Measurements from ENCODE around the gene UNC5A. TPM values are rescaled to one million over a fixed set of nuclear protein-coding genes. Genes with fewer than 3 reads are reported as not detected.

The UNC5A gene
- total and polyA plus RNA-seq, 10 of the 15 experiments (the other 5 are each of a cell fraction or from before 2014, with no cell fraction given): not detected

- Histone ChIP-seq H3K9me3 (replicated peaks; ENCODE audit: control insufficient read depth, insufficient read depth, low read length) (no peaks in the 10 kb centered on the region), H3K27me3 (replicated peaks in 1 of 2; ENCODE audit: control insufficient read depth in 2 of 2, insufficient read depth in 2 of 2, low read length in 1 of 2) (no peaks in the 10 kb centered on the region), H3K36me3 (ENCODE audit: control insufficient read depth in 2 of 2, insufficient read depth in 2 of 2, low read length in 1 of 2) (peaks cover 22 to 33% of the 10 kb centered on the region in 2 experiments), H2AFZ (ENCODE audit: control insufficient read depth, low read depth, low read length) (no peak overlapping the region), H3K27ac (ENCODE audit: control insufficient read depth, insufficient read depth) (no peak overlapping the region), H3K9ac (ENCODE audit: control insufficient read depth, insufficient read depth, low read length) (no peak overlapping the region), H3K79me2 (ENCODE audit: control insufficient read depth, insufficient read depth, low read length) (no peaks in the 10 kb centered on the region), H3K4me2 (ENCODE audit: control insufficient read depth, insufficient read depth) (no peak overlapping the region), H4K20me1 (ENCODE audit: control insufficient read depth, insufficient read depth) (no peaks in the 10 kb centered on the region), H3K4me3 (no peak overlapping the region), H3K4me1 (ENCODE audit: control insufficient read depth, insufficient read depth, low read length) (peaks cover 10% of the 10 kb centered on the region)
- no peak for DNase-seq (ENCODE audit: low read depth, low spot score)
- no peak for ATAC-seq
- ChIA-PET POLR2A (no interaction called here), SMC1A (ENCODE audit: uncharacterized antibody, unreplicated experiment) (no interaction called here), CTCF (no interaction called here), RAD21 (ENCODE audit: unreplicated experiment) (no interaction called here)
- no peak for FAIRE-seq
- WGBS (ENCODE audit: insufficient coverage, insufficient replicate concordance, low lambda C conversion rate, missing lambda C conversion rate): 100% methylated on average over 1 of the region's 1 CpG
- in situ Hi-C loops (cut with MboI) (no loop called here), intact Hi-C loops (cut with micrococcal nuclease; ENCODE audit: unreplicated experiment) (no loop called here)
- BruUV-seq (replicated peaks): no TSS peak
- TF ChIP-seq CUX1 (IDR thresholded peaks at IDR 0.05; ENCODE audit: insufficient replicate concordance, low read depth, low read length) (no peak), HDGF (IDR thresholded peaks at IDR 0.05) (no peak), SMC3 (IDR thresholded peaks at IDR 0.05; ENCODE audit: borderline replicate concordance, low read length) (no peak), ZNF207 (IDR thresholded peaks at IDR 0.05; ENCODE audit: borderline replicate concordance) (no peak), SUZ12 (IDR thresholded peaks at IDR 0.05; ENCODE audit: unreplicated experiment) (no peak), ZBTB33 (IDR thresholded peaks at IDR 0.05) (no peak), E2F8 (IDR thresholded peaks at IDR 0.05; ENCODE audit: low read depth, partially characterized antibody) (no peak), ATF3 (IDR thresholded peaks at IDR 0.05; ENCODE audit: borderline replicate concordance, extremely low read depth, low read depth, low read length) (no peak), SPI1 (IDR thresholded peaks at IDR 0.05; ENCODE audit: borderline replicate concordance, insufficient read depth, low read depth, low read length) (no peak), CHD4 (IDR thresholded peaks at IDR 0.05) (no peak), BACH1 (IDR thresholded peaks at IDR 0.05; ENCODE audit: borderline replicate concordance) (no peak), RUNX3 (IDR thresholded peaks at IDR 0.05; ENCODE audit: low read length) (no peak), NFXL1 (IDR thresholded peaks at IDR 0.05; ENCODE audit: borderline replicate concordance) (no peak), ZNF274 (IDR thresholded peaks at IDR 0.05; ENCODE audit: insufficient read depth, insufficient read length) (no peak)
These were observed 95.8 kb downstream of the UNC5A start for GRCh38 chr5:176906126-176906525.

Measured in GM12878 (cell line).